Activated effector memory CD4-positive, alpha-beta T cell treated with Interleukin-2 at 50 U/mL for 16 hours (primary cell): Measurements from ENCODE around the gene MAPKAP1.

Experiments used
- DNase-seq: peaks from one replicate; pipeline ENCODE4 v3.0.0-alpha.2; 2020

The MAPKAP1 gene

DNA sequence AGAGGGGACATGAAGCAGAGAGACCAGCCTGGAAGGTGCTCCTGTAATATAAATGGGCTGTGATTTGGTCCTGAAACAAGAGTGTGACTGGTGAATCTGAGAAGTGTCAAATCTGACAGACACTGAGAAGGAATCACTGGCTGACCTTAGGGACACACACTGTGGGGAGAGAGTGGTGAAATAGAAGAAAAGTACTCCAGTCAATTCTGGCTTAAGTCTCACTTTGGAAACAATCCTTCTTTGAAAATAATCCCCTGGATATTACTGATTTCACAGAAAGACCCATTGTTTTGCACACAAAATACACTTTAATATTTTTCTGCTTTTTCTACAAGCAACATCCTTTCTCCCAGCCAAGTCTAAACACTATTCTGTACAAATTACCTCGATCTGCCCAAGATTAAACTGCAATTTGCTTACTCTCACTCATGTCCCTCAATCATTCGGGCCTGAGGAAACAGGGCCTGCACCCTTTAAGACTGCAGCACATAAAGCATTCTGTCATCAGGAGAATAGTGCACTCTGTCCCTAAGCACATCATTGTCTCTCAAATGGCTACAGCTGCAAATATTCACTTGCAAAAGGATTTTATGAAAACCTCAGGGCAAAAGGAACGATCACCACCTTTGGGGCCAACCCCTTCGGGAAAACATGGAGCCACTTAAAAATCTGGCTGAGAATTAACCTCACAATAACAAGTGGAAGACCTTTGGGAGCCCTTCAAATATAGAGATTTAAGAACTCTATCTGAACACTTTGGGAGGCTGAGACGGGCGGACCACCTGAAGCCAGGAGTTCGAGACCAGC is 68.6 kb downstream of the MAPKAP1 start:
- no peak for DNase-seq

- DNase-seq, result no peak
These were observed 69.8 kb downstream of the MAPKAP1 start for GRCh38 chr9:125637241-125637640.

GRCh38 chr9:125635888-125636287 is 71.1 kb downstream of the MAPKAP1 start:
- no peak for DNase-seq

DNA sequence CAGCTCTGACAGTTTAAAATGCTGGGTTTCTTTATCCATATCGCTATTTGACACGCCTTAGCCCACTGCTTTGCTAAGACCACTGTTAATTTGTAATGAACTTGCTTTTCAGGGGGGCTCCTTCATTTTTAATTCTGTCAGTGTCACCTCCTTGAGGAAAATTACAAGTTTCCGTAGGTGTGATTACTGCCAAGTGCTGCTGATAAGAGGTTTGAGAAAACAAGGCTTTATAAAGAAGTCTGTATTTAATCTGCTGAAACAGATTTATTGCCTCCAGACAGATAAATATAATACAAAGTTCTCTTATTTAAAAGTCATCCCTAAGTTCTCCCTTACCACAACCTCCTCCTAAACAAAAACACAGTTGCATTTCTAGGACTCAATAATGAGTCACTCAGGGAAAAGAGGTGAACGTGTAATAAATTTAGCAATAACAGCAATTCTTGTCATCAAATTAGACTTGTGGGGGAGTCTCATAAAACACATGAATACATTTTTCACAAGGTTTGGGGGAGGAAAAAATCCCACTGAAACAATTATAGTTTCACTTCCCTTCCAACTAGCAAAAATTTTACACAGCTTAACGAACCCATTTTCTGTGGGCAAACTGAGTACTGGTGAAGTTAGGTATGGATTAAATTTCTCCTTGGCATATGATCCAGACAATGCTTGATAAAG is 72.8 kb downstream of the MAPKAP1 start:
- DNase-seq, result no peak

GRCh38 chr9:125633116-125633745 is 73.8 kb downstream of the MAPKAP1 start:
- no peak for DNase-seq

GRCh38 chr9:125632321-125633115 is 74.5 kb downstream of the MAPKAP1 start:
- DNase-seq, result no peak

DNA sequence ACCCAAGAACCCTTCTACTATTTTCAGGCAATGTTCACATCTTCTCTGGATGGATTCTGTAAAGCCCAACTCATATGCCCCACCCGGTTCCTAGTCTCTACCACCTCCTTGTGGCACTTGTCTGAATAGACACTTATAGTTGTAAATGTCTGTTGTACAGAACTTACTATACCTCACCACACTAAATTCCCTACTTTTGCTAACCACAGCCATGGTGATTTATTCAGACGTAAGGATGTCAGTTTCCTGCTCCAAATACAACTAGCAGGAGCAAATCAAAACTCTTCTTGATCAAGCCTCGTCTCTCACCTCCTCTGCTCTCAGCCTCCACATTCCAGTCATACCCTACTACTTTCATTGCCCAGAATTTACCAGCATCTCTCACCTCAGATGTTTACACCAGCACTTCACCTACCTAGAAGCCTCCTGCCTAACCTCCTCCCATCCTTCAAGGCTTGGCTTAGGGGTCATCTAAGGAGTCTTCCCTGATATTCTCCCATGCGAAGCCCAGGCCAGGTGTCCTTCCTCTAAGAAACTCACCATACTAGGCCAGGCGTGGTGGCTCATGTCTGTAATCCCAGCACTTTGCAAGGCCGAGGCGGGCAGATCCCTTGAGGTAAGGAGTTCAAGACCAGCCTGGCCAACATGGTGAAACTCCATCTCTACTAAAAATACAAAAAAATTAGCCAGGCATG is 75.5 kb downstream of the MAPKAP1 start:
- DNase-seq, result no peak

DNA sequence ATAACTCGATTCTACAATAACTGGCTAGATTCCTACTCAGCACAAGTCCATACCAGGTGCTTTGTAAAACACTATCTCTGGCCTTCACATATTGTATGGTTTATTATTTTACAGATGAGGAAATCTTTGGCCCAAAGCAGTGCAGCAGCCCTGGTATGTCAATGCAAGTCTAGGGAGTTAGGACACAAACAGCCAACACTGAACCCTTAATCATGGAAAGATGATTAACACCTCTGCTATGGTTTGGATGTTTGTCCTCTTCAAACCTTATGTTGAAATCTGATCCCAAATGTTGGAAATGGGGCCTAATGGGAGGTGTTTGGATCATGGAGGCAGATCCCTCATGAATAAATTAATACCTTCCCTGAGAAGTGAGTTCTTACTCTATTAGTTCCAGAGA is 76.6 kb downstream of the MAPKAP1 start:
- no peak for DNase-seq

- DNase-seq, result no peak
These were observed 77.6 kb downstream of the MAPKAP1 start for GRCh38 chr9:125629446-125629845.

- DNase-seq, result no peak
These were observed 80.8 kb downstream of the MAPKAP1 start for GRCh38 chr9:125626187-125626586.

- no peak for DNase-seq
These were observed 85.8 kb downstream of the MAPKAP1 start for GRCh38 chr9:125621170-125621569.

GRCh38 chr9:125620216-125620615 is 86.8 kb downstream of the MAPKAP1 start:
- no peak for DNase-seq

GRCh38 chr9:125617087-125617486 is 89.9 kb downstream of the MAPKAP1 start:
- DNase-seq, result no peak

- DNase-seq, result no peak
These were observed 93.9 kb downstream of the MAPKAP1 start for GRCh38 chr9:125613141-125613540.

DNA sequence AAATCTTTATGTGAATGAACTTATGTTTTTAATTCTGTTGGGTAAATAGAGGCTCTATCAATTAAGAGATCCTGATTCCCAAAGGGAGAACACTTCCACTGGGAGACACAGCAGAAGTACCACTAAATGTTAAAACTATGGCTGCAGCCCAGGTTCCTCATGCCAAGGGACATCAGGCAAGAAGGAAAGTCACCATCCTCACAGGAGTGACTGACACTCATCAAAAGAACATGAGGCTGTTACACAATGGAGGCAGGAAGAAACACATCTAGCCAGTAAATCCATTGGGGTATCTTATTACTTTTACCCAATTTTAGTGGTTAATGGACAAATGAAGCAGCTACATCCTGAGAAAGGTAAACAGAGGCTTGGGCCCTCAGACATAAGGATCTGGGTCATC is 94.4 kb downstream of the MAPKAP1 start:
- no peak for DNase-seq

DNA sequence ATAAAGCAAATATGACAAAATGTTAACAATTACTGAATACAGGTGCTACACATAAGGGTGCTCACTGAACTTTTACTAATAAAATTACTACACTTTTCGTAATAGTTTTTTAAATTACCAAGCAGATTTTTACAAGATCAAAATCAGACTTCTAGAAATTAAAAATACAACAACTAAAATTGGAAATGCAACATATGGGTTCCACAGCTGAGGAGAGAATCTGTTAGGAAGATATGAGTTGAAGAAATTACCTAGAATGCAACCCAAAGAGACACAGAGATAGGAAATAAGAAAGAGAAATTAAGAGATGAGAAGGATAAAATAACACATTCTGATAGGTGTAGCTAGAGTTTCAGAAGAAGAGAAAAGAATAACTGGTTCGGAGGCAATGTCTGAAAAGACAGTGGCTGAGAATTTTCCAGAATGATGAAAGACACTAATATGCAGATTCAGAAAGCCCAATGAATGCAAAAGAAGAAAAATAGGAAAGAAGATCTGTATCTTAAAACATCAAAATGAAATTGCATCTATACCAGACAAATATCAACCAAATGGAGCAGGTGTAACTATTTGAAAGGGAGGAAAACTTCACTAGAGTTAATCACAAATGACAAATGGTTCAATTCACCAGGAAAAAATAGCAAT is 95.8 kb downstream of the MAPKAP1 start:
- no peak for DNase-seq

DNA sequence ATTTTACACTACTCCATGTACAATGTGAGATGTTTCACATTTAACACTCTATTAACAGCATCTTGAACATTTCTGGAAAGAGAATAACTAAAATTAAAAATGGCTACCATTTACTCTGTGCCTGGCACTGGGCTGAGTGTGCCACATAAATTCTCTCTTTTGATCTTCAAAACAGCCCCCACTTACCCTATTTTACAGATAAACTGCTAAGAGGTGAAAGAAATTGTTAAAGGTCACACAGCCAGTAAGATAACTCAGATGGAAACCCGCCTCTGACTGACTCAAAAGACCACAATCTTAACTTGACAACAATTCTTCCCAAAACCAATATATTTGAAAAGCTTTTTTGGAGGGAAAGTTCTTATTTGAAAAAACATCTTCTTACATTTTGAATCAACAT is 97.3 kb downstream of the MAPKAP1 start:
- DNase-seq, result no peak

DNA sequence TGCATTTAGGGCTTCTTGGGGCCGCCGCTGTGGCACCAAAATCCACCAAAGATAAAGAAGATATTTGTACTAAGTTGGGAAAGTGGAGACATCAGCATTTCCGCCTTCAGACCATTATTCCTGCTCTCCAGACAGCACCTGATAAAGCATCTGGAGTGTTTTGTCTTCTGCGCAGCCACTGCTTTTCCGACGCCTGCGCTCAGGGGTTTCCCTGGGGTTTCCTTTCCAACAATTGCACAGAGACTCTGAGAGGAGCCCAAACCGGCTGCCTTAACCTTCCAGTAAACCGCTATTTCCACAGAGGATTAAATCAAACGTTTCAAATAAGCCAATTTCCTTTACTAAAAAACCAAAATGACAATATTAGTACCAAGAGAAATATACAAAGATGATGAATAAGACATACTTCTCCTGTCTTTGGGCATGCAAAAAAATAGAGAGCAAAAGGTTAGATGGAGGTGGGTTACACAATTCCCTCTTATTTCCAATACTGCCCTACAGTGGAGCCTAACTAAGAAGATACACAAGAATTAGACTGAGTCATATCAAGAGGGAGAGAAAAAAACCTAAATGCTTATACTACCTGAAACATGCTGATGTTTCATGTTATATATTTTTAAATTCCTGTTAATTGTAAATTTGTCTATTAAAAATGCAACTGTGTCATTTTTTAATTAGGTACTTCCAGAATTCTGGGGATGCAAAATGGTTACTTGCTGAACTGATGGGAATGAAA is 98.4 kb downstream of the MAPKAP1 start:
- no peak for DNase-seq

- no peak for DNase-seq
These were observed 102.8 kb downstream of the MAPKAP1 start for GRCh38 chr9:125604196-125604595.

- no peak for DNase-seq
These were observed 103.5 kb downstream of the MAPKAP1 start for GRCh38 chr9:125603478-125604021.

- no peak for DNase-seq
These were observed 105.0 kb downstream of the MAPKAP1 start for GRCh38 chr9:125601961-125602360.
